GM18502 (cell line): Measurements from ENCODE around the gene EXT2.

Source experiments
- ATAC-seq: cut with Tn5 transposase; IDR thresholded peaks from one replicate; pipeline ENCODE4 v1.9.1; 2021; ENCODE audit warnings: mild to moderate bottlenecking; ENCODE audit not compliant: unreplicated experiment, poor library complexity

The EXT2 gene

DNA sequence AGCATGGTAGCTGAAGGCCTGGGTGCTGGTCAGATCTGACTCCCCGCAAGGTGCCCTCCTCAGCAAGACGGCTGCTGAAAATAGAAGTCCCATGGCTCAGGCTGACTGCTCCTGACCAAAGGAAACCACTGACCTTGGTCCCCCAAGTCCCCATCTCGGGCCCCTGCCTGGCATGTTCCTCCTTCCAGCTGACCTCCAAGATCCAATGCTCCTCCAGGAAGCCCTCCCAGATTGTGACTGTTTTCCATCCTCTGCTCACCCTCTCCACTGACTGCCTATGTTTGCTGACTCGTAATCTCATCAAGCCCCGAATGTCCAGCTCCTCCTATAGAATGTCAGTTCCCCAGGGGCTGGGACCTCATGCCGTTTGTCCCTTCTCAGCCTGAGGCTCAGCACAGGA lies 184.0 kb downstream of the EXT2 start:
- no peak for ATAC-seq

GRCh38 chr11:44280257-44280656 lies 184.8 kb downstream of the EXT2 start:
- no peak for ATAC-seq

- no peak for ATAC-seq
Observed at GRCh38 chr11:44281151-44281550, 185.7 kb downstream of the EXT2 start.

GRCh38 chr11:44282620-44283019 lies 187.1 kb downstream of the EXT2 start:
- ATAC-seq: no peak

DNA sequence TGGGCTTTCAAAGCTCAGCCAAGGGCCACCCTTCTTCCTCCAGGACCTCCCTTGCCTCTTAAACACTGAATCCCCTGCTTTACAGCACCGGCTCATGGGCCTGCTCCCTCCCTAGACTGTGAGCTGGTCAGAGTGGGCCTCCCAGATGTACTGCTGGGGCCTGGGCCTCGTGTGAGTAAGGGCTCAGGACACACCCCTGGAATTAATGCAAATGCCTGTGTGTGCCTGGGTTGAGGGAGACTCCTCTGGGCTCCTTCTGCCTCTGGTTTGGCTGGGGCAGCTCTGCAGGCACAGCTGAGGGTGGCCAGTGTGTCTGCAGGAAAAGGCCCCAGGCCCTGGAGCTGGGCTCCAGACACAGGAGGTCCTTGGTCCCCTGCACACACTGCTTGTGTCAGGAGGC lies 190.3 kb downstream of the EXT2 start:
- ATAC-seq: no peak

DNA sequence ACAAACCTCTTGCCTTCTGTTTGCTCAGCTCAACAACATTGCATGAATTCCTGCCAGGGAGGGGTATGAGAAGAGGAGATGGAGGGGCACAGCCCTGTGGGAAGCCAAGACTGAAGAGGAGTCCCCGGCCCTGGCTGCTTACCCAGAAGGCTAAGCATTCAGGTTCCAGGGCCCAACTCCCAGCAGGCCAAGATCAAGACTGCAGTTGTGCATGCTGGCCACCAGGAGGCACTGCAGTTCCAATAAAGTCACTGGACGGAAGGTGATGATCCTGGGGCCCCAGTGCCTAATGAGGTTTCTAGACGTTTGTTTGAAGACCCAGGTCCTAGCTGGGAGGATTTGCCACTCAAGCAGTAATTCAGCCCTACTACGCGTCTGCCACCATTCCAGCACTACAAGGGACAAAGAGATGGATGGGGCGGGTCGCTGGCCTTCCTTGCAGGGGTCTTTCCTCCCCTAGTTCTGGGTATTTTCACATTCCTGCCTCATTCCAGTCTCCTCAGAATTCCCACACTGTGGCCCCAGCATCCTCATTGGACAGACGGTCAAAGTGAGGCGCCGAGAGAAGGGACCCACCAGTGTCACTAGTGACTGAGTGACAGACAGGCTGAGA lies 190.9 kb downstream of the EXT2 start:
- no peak for ATAC-seq

- no peak for ATAC-seq
Observed at GRCh38 chr11:44286911-44287310, 191.4 kb downstream of the EXT2 start.

GRCh38 chr11:44288133-44288526 lies 192.7 kb downstream of the EXT2 start:
- ATAC-seq: no peak

DNA sequence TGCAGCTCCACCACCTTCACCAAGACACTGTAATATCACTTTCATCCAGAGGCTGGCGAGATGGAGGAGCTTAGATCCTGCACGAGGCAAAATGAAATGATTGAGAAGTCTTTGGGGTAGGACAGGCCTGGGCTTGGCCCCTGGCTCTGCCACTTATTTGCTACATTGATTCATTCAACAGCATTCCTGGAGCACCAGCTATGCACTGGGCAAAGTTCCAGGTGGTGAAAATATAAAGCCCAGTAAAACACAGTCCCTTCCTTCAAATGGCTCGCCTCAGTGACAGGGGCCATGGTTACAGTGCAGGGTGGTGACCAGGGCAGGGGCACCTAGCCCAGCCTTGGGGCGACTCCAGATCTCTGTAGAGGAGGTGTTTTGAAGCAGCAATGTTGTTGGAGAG lies 194.7 kb downstream of the EXT2 start:
- ATAC-seq: no peak
